AG10803 (cell line): ENCODE data around the gene RTTN.
A peak's percentile ranks its signal among the peaks of the same experiment; 100 is the strongest.
"Not testable (repeated sequence)": the region's sequence is repeated elsewhere in the genome, so short reads cannot be mapped to it uniquely, and the experiment has no call there.

Source experiments
- DNase-seq: peaks from one replicate; pipeline ENCODE4 v3.0.0; 2010; ENCODE audit warnings: low read depth
- H3K4me3 ChIP-seq: 2 replicates; pipeline ENCODE4 v1.5.1; 2011; ENCODE audit warnings: mild to moderate bottlenecking, low read length, control low read depth
- TF ChIP-seq, protein P1 (sequence below): conservative IDR thresholded peaks from 2 replicates; pipeline ENCODE4 v1.5.1; 2011; ENCODE audit warnings: mild to moderate bottlenecking, low read length, control low read depth, inconsistent platforms

Gene RTTN, protein sequence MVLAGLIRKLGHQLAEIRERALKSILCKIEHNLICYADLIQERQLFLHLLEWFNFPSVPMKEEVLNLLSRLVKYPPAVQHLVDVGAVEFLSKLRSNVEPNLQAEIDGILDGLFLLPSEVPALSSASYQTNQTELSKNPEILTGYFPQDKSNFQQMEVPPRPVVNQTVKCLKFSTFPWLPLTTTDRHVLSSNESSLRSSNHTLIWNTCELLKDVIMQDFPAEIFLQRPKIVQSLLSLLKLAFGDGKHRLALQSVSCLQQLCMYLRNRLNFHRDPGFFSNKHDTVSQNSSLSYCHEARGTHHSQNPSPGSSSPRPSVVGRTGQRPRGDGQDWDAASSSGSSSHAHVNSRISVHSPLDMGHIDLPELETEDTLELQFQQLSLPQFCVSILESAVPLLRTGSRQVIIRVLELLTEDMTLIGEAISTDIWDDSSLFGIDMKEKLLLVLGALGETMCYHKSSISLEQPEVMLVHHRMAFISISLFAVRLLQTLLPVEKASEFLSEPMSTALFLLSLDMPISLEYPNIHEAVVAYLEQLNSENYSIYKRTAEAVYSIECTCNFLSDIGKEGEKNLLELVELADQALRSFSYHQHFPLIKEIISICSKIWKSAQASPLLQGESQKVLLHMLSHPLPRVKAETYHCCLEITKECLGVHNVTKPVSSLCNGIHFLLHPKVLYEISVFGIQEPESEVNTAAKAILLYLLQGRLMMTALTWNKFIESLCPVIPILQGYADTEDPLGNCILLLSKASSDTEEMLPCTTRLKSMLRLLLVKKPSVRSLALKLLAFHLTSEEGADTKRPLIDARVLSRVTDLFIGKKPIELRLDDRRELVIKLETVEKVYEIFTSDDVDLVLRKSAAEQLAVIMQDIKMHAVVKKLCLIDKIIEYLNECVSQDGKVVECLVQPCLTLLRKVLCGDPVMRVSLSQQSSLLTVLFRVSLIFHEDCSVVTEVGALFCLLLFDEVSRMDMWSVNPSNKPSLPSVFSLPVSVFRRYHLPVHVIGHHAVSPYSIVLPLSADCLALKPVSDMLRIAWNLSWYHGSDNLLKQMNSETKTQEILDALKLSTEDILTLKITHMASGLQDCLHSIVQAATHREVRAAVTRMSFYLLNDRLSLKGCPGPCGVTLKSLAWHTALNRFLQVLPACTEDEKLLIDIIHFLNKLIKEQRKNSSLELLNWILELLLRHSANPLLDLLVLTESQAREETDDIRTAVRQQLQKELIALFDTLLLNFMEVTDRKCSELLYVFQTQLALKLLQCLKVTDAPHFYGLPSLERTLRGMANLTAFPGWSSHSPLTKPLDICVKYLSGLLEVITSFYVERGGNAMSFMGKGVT (N-terminal part only)

DNA sequence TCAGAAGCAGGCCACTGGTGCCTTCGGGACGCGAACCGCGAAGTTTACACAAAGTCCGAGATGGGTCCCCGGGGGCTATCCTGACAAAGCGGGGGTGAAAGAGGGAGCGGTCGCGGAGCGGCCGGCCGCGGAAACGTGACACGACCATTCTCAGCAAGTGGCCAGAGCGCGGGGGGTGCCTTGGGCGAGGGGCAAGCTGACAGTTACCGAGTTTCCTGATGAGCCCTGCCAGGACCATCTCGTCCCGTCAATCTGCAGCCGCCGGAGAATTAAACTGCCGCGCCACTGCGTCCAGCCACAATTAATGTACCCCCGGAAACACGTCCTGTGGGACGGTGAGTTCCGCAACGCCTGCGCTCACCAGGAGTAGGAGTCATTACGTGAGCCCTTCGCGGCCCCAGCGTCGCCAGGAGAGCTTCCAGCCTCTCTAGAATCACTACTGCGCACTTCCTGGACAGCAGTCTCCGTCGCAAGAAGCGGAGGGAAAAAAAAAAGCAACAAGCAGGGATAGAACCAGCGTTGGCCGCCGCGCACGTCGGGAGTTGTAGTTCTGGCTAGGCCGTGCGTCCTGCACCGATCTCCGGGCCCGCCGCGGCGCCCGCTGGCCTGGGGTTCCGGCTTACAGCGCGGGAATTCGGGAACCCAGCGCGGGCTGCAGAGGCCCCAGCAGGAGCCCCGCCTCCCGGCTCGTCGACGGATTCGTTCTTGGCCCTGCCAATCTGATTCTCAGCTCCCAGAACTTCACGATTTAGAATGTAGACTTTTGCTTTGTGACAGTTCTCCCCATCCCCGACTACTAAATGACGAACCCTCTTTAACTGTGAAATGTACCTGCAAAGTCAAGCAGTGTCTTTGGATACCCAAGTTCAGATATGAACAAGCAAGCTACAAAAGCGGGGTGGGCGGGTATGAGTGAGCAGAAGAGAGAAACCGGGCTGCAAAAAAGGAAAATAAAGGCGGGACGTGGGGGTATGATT is at the start of gene RTTN:
Gene RTTN (minus strand): TSS at position 267 of the 977 bp plus-strand sequence. CDS start 29 bp downstream, at position 238.
- TF ChIP-seq, protein P1, sequence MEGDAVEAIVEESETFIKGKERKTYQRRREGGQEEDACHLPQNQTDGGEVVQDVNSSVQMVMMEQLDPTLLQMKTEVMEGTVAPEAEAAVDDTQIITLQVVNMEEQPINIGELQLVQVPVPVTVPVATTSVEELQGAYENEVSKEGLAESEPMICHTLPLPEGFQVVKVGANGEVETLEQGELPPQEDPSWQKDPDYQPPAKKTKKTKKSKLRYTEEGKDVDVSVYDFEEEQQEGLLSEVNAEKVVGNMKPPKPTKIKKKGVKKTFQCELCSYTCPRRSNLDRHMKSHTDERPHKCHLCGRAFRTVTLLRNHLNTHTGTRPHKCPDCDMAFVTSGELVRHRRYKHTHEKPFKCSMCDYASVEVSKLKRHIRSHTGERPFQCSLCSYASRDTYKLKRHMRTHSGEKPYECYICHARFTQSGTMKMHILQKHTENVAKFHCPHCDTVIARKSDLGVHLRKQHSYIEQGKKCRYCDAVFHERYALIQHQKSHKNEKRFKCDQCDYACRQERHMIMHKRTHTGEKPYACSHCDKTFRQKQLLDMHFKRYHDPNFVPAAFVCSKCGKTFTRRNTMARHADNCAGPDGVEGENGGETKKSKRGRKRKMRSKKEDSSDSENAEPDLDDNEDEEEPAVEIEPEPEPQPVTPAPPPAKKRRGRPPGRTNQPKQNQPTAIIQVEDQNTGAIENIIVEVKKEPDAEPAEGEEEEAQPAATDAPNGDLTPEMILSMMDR = no peak
- H3K4me3 ChIP-seq = peak within 1 kb of the TSS; percentile 84
- peak; percentile 96 for DNase-seq

DNA sequence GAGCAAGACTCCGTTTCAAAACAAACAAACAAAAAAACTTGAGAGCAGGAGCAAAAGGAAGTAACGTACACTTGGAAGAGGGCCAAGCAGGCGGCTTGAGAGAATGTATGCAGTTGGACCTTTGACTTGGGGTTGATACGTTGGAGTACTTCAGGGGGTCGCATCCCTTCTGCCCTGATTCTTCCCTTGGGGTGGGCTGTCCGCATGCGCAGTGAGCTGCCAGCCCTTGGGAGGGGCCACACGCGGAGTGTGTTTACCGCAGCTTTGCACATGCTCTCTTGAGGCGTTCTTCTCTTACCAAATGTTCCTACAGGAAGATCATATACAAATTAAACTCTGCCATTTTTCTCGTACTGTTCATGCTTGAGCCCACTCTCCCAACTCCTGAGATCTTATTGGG is 45.3 kb upstream of the RTTN start:
- no peak for DNase-seq
- H3K4me3 ChIP-seq = no peak overlapping the region
- TF ChIP-seq, protein P1 = no peak

DNA sequence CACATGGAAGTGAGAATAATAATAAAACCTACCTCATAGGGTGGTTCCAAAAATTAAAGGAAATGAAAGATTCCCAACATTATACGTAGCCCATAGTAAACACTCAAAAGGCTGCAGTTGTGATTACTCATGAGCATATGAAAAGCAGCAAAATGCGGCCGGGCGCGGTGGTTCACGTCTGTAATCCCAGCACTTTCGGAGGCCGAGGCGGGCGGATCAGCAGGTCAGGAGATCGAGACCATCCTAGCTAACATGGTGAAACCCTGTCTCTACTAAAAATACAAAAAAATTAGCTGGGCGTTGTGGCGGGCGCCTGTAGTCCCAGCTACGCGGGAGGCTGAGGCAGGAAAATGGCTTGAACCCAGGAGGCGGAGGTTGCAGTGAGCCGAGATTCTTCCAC is 44.4 kb upstream of the RTTN start:
- DNase-seq, H3K4me3 ChIP-seq: not testable (repeated sequence)

DNA sequence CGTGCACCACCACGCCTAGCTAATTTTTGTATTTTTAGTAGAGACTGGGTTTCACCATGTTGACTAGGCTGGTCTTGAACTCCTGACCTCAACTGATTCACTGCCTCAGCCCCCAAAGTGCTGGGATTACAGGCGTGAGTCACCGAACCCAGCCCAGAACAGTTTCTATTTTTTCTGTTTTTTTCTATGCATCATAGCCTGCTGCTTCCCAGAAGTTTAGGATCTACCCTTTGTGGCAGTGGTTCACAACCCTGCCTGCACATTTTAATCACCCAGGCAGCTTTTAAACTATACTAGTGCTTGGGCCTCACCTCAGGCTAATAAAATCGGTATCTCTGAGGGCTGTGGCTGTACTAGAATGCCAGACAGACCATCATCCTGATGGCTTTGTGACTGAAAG is 43.6 kb upstream of the RTTN start:
- TF ChIP-seq, protein P1 = no peak
- peak; percentile 14 for DNase-seq
- no peak overlapping the region for H3K4me3 ChIP-seq

DNA sequence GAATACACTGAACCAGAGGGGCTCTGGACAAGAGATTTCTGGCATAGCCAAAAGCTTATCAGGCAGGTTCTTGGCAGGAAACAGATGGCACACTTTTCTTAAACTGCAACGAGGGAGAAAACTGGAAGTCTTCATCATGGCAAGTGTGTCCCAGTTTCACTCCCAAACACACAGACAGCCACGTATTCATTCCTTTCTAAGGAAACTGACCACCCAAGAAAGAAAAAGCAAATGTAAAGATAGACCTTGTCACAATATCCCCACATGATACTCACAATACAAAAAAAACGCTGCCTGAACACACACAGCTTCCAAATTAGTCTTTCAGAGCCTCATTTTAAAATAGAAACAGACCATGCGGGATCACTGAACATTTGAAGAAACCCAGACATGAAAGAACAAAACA is 40.6 kb upstream of the RTTN start:
- no peak overlapping the region for H3K4me3 ChIP-seq

DNA sequence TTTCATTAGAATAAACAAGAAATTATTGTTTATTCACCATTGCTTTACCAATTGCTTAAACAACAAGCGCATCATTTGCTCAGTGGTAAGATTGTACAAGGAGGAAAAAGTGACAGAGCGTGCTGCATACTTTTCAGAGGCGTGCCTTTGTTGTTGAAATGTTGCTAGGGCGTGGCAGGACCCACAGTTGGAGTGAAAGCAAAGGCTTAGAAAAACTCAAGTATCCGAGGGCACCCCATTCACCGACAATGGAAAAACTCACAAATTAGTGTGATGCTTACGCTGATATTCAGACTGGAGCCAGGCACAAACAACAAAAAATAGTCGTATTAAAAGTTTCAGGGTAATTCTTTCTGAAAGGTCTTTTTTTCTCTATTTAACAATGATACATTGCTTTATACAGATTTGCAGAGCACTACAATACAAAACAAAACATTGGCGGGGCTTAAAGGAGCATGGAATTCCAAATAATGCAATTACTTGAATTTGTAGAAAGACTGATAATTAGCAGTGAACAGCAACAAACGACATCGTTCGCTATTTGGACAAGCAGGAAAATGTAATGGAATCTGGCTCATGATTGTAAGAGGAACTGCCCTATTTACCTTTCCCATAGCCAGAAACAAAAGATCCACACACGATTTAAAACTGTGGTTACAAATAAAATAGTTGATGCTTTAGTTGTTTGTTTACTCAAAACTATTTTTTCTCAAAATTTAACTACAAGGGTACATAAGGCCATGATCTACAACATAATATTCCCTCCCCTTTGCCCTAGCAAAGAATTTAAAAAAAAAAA is 37.8 kb upstream of the RTTN start:
- H3K4me3 ChIP-seq = no peak overlapping the region
- peak; percentile 5 for DNase-seq
- TF ChIP-seq, protein P1 = no peak

More for the DNA sequence above, 40.6 kb upstream of the RTTN start:
- no peak for DNase-seq
- TF ChIP-seq, protein P1 = no peak

DNA sequence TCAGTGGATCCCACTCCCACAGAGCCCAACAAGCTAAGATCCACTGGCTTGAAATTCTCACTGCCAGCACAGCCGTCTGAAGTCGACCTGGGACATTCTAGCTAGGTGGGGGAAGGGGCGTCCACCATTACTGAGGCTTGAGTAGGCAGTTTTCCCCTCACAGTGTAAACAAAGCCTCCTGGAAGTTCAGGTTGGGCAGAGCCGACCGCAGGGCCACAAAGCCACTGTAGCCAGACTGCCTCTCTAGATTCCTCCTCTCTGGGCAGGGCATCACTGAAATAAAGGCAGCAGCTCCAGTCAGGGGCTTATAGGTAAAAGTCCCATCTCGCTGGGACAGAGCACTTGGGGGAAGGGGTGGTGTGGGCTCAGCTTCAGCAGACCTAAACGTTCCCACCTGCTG is 31.4 kb upstream of the RTTN start:
- H3K4me3 ChIP-seq, DNase-seq: not testable (repeated sequence)
